HepG2 (cell line): Measurements from ENCODE around the gene SYNPR.

Experiments
- ATF2 ChIP-seq: sonication (generic); formaldehyde crosslinking; IDR thresholded peaks from 2 replicates; pipeline ENCODE4 v1.4.0; 2020; ENCODE audit warnings: missing genetic modification reagents
- EP300 ChIP-seq, 3 experiments: sonication (generic) in 1 of 3; formaldehyde crosslinking in 1 of 3; IDR thresholded peaks; 2 replicates each; pipeline versions ENCODE4 v1.5.1 to v1.6.1; 2011 to 2020; ENCODE audit warnings: low read depth in 2 of 3, low read length in 2 of 3, borderline replicate concordance in 1 of 3, improper control_type of control experiment in 1 of 3, mild to moderate bottlenecking in 1 of 3, missing genetic modification reagents in 1 of 3, moderate library complexity in 1 of 3
- TGIF2 ChIP-seq: IDR thresholded peaks from 2 replicates; pipeline ENCODE4 v1.6.1; 2016; ENCODE audit warnings: control low read depth, missing compliant biosample characterization
- ZNF326 ChIP-seq: sonication (generic); formaldehyde crosslinking; IDR thresholded peaks from 2 replicates; pipeline ENCODE4 v1.4.0; 2020; ENCODE audit warnings: missing genetic modification reagents, borderline replicate concordance

DNA sequence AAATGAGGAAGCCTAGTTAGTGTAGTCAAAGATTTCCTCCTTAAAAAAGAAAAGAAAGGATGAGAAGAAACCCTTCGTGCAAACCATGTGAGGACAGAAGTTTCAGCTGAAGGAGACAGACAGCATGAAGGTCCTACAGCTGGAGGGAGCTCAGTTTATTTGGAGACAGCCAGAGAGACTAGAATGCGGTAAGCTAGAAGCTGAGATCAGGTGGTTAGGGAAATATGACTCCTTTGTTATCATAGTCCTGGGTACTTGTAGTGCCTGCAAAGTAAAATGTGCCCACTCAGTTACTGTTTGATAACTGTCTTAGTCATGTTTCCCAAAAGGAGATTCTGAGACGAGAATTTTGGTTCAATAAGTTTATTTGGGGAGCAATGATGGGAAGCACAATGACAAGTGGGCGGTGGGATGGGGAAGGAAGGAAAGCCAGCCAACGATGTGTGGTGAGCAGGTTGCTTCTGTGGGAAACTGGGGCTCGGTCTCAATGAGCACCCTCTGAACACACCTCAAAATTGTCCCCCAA lies 195.6 kb downstream of the SYNPR start:
- TF ChIP-seq TGIF2 (no peak), ZNF326 (CRISPR knock-in tag) (no peak), ATF2 (CRISPR knock-in tag) (no peak), EP300 (IDR thresholded peaks at IDR 0.05; ENCODE audit: low read depth in 2 of 2, low read length in 2 of 2) (no peak), EP300 (CRISPR knock-in tag; IDR thresholded peaks at IDR 0.05; ENCODE audit: borderline replicate concordance) (no peak)
